ENCODE measurements around the gene ADGRB2. TPM values are rescaled to one million over a fixed set of nuclear protein-coding genes. Genes with fewer than 3 reads are reported as not detected.

ADGRB2 gene
- total RNA-seq, 1 experiment from 2014 or later, result 2.9 TPM

DNA sequence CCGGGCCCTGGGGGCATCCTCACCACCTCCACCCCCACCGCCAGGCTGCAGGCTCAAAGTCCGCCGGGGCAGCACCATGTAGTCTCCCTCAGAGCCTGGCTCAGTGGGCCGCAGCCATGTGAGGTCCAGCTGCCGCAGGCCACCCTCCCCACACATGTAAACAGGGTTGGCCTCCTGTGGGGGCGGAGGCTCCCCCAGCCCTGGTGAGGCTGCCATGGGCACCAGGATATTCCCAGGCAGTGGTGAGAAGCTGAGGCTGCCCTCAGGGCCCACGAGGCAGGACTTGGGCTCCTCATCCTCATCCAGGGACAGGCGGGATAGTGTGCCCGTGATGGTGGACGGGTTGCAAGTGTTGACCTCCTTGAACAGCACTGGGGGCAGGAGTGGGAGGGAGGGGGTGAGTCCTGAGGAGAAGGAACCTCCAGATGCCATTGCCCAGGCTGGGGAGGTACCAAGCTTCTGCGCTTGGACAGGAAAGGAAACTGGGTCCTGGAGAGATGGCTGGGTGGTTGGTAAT is 33.0 kb downstream of the ADGRB2 start:
- H3K9me3 Mint-ChIP-seq (ENCODE audit: low read depth, unreplicated experiment), result no peaks in the 10 kb centered on the region
- H3K27ac Mint-ChIP-seq (ENCODE audit: unreplicated experiment), result no peak overlapping the region
- no TSS peak for BruUV-seq (replicated peaks)
- TF ChIP-seq, protein P1, sequence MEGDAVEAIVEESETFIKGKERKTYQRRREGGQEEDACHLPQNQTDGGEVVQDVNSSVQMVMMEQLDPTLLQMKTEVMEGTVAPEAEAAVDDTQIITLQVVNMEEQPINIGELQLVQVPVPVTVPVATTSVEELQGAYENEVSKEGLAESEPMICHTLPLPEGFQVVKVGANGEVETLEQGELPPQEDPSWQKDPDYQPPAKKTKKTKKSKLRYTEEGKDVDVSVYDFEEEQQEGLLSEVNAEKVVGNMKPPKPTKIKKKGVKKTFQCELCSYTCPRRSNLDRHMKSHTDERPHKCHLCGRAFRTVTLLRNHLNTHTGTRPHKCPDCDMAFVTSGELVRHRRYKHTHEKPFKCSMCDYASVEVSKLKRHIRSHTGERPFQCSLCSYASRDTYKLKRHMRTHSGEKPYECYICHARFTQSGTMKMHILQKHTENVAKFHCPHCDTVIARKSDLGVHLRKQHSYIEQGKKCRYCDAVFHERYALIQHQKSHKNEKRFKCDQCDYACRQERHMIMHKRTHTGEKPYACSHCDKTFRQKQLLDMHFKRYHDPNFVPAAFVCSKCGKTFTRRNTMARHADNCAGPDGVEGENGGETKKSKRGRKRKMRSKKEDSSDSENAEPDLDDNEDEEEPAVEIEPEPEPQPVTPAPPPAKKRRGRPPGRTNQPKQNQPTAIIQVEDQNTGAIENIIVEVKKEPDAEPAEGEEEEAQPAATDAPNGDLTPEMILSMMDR (IDR thresholded peaks at IDR 0.05; ENCODE audit: unreplicated experiment), result no peak
- H3K36me3 Mint-ChIP-seq (ENCODE audit: insufficient read depth, unreplicated experiment), result no peaks in the 10 kb centered on the region
- peaks cover 79% of the 10 kb centered on the region for H3K27me3 Mint-ChIP-seq (ENCODE audit: unreplicated experiment)
- no peak for DNase-seq
- CTCF ChIA-PET, result interaction anchor here (0.6 kb wide), 1 partner anchor 204 kb away, joined by 3 read pairs; no protein-coding TSS in a partner anchor
- H3K4me1 Mint-ChIP-seq (ENCODE audit: low read depth, unreplicated experiment), result no peaks in the 10 kb centered on the region
- intact Hi-C loops (cut with micrococcal nuclease; ENCODE audit: unreplicated experiment), result no loop called here
- H3K4me3 Mint-ChIP-seq (ENCODE audit: low read depth, unreplicated experiment), result no peak overlapping the region

DNA sequence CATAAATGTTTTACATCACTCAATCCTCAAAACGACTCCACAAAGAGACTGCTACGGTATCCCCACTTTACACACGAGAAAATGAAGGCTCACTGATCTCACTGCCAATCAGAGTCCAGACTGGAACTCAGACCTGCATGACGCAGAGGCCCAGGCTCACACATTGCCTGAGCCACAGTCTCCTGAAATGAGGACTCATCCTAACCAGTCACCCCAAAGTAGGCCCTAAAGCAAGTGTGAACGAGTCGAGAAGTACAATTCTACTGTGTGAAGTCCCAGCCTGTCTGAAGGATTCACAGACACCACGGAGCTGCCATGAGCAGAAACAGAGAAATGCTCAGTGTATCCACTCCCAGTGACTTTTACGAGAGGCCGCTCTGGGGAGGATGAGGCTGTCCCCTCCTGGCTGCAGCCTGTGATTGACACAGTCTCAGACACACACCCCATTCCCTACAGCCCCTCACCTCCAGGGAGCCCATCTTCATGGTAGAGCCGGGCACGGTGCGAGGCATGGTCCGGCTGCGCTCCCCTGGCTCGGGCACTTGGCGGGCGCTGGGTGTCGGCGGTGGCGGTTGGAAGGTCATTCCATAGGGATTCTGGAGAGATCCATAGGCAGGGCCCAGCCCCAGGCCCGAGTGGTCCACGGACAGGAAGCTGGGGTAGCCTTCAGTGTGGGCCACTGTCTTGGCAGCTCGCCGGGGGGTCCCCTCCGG is 33.6 kb downstream of the ADGRB2 start:
- H3K27ac Mint-ChIP-seq (ENCODE audit: unreplicated experiment), result no peak overlapping the region
- BruUV-seq (replicated peaks), result no TSS peak
- TF ChIP-seq, protein P1 (IDR thresholded peaks at IDR 0.05; ENCODE audit: unreplicated experiment), result no peak
- no peaks in the 10 kb centered on the region for H3K36me3 Mint-ChIP-seq (ENCODE audit: insufficient read depth, unreplicated experiment)
- intact Hi-C loops (cut with micrococcal nuclease; ENCODE audit: unreplicated experiment), result no loop called here
- peaks cover 82% of the 10 kb centered on the region for H3K27me3 Mint-ChIP-seq (ENCODE audit: unreplicated experiment)
- no peaks in the 10 kb centered on the region for H3K9me3 Mint-ChIP-seq (ENCODE audit: low read depth, unreplicated experiment)
- no peaks in the 10 kb centered on the region for H3K4me1 Mint-ChIP-seq (ENCODE audit: low read depth, unreplicated experiment)
- no peak overlapping the region for H3K4me3 Mint-ChIP-seq (ENCODE audit: low read depth, unreplicated experiment)
- CTCF ChIA-PET, result interaction anchor here (0.6 kb wide), 1 partner anchor 51 kb away, joined by 8 read pairs; no protein-coding TSS in a partner anchor
- DNase-seq, result no peak

- TF ChIP-seq, protein P1 (IDR thresholded peaks at IDR 0.05; ENCODE audit: unreplicated experiment), result no peak
- peaks cover 90% of the 10 kb centered on the region for H3K27me3 Mint-ChIP-seq (ENCODE audit: unreplicated experiment)
- H3K9me3 Mint-ChIP-seq (ENCODE audit: low read depth, unreplicated experiment), result no peaks in the 10 kb centered on the region
- H3K27ac Mint-ChIP-seq (ENCODE audit: unreplicated experiment), result no peak overlapping the region
- no peak overlapping the region for H3K4me3 Mint-ChIP-seq (ENCODE audit: low read depth, unreplicated experiment)
- intact Hi-C loops (cut with micrococcal nuclease; ENCODE audit: unreplicated experiment), result no loop called here
- H3K36me3 Mint-ChIP-seq (ENCODE audit: insufficient read depth, unreplicated experiment), result no peaks in the 10 kb centered on the region
- no TSS peak for BruUV-seq (replicated peaks)
- no peak for DNase-seq
- H3K4me1 Mint-ChIP-seq (ENCODE audit: low read depth, unreplicated experiment), result no peaks in the 10 kb centered on the region
- CTCF ChIA-PET, result interaction anchor here (0.6 kb wide), 1 partner anchor 198 kb away, joined by 4 read pairs; no protein-coding TSS in a partner anchor
Measured at GRCh38 chr1:31727849-31728248, 36.3 kb downstream of the ADGRB2 start.

DNA sequence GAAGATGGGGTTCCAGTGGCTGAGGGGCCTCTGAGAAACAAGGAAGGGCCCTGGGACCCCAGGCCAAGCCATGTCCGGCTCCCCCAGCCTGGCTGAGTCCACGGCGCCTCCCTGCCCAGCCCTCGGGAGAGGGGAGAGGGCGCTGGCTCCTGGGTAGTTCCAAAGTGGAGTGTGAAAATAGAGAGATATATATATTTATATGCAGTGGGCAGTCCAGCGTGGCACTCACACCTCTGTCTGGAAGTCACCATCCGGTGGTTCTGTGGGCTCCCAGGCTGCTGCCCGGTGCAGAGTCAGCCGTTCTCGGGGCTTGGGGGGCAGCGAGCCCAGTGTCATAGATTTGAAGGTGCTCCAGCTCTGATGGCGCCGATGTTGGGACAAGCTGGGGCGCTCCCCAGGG is 36.9 kb downstream of the ADGRB2 start:
- Mint-ChIP-seq H3K4me1 (ENCODE audit: low read depth, unreplicated experiment) (no peaks in the 10 kb centered on the region), H3K27ac (ENCODE audit: unreplicated experiment) (no peak overlapping the region), H3K4me3 (ENCODE audit: low read depth, unreplicated experiment) (no peak overlapping the region), H3K27me3 (ENCODE audit: unreplicated experiment) (peaks cover 90% of the 10 kb centered on the region), H3K36me3 (ENCODE audit: insufficient read depth, unreplicated experiment) (no peaks in the 10 kb centered on the region), H3K9me3 (ENCODE audit: low read depth, unreplicated experiment) (no peaks in the 10 kb centered on the region)
- TF ChIP-seq, protein P1 (IDR thresholded peaks at IDR 0.05; ENCODE audit: unreplicated experiment), result no peak
- no TSS peak for BruUV-seq (replicated peaks)
- intact Hi-C loops (cut with micrococcal nuclease; ENCODE audit: unreplicated experiment), result no loop called here
- no peak for DNase-seq
- CTCF ChIA-PET, result interaction anchor here (0.6 to 1.4 kb wide), 2 partner anchors 62 to 199 kb away, joined by 3 to 4 read pairs; no protein-coding TSS in a partner anchor
